Osteoblast (primary cell): ENCODE measurements around the gene SEC24B. TPM values are rescaled to one million over a fixed set of nuclear protein-coding genes. Genes with fewer than 3 reads are reported as not detected.
"Not testable (repeated sequence)": the region's sequence is repeated elsewhere in the genome, so short reads cannot be mapped to it uniquely, and the experiment has no call there.

ENCODE experiments used
- DNase-seq: peaks from one replicate; pipeline ENCODE4 v3.0.0; 2011; ENCODE audit warnings: low spot score, mixed read lengths; ENCODE audit not compliant: insufficient read length; ENCODE audit errors: missing footprints
- H2AFZ ChIP-seq: 2 replicates; pipeline ENCODE4 v1.6.0; 2011; ENCODE audit warnings: mild to moderate bottlenecking, low read length
- H3K27ac ChIP-seq: 2 replicates; pipeline ENCODE4 v1.5.1; 2011; ENCODE audit warnings: mild to moderate bottlenecking, low read depth, low read length, moderate library complexity
- H3K27me3 ChIP-seq: 2 replicates; pipeline ENCODE4 v1.6.0; 2012; ENCODE audit warnings: mild to moderate bottlenecking, control low read depth, inconsistent platforms, low read length, moderate library complexity; ENCODE audit not compliant: insufficient read depth
- H3K36me3 ChIP-seq: 2 replicates; pipeline ENCODE4 v1.5.1; 2011; ENCODE audit warnings: mild to moderate bottlenecking, low read length, control low read depth, moderate library complexity; ENCODE audit not compliant: insufficient read depth
- H3K4me1 ChIP-seq: 2 replicates; pipeline ENCODE4 v1.5.1; 2011; ENCODE audit warnings: mild to moderate bottlenecking, low read length, control low read depth, moderate library complexity; ENCODE audit not compliant: insufficient read depth
- H3K4me2 ChIP-seq: 2 replicates; pipeline ENCODE4 v1.6.0; 2011; ENCODE audit warnings: mild to moderate bottlenecking, low read length; ENCODE audit not compliant: insufficient read depth
- H3K4me3 ChIP-seq: fragments of 200-600 bp; sonication (generic); 3 replicates; pipeline ENCODE4 v1.5.1; 2012; ENCODE audit warnings: mild to moderate bottlenecking, low read length, inconsistent platforms; ENCODE audit not compliant: insufficient read depth
- H3K79me2 ChIP-seq: 2 replicates; pipeline ENCODE4 v1.6.0; 2012; ENCODE audit warnings: mild to moderate bottlenecking, low read length, control low read depth, inconsistent platforms; ENCODE audit not compliant: insufficient read depth
- H3K9me3 ChIP-seq: 2 replicates; pipeline ENCODE4 v1.5.1; 2011; ENCODE audit warnings: low read depth, low read length, control low read depth
- H4K20me1 ChIP-seq: 2 replicates; pipeline ENCODE4 v1.6.0; 2012; ENCODE audit warnings: mild to moderate bottlenecking, low read length, control low read depth; ENCODE audit not compliant: insufficient read depth
- total RNA-seq: library from RNA; depleted of rRNA; stranded (reverse); fragments of >200 nt; gene quantifications from 2 replicates; pipeline ENCODE4 v1.2.3, GENCODE V29; 2012
- TF ChIP-seq, protein P1 (sequence below): IDR thresholded peaks from 2 replicates; pipeline ENCODE4 v1.5.1; 2011; ENCODE audit warnings: mild to moderate bottlenecking, low read depth, low read length, moderate library complexity; ENCODE audit errors: extremely low read depth

SEC24B gene
- total RNA-seq, 1 donor, result 18.1 TPM

DNA sequence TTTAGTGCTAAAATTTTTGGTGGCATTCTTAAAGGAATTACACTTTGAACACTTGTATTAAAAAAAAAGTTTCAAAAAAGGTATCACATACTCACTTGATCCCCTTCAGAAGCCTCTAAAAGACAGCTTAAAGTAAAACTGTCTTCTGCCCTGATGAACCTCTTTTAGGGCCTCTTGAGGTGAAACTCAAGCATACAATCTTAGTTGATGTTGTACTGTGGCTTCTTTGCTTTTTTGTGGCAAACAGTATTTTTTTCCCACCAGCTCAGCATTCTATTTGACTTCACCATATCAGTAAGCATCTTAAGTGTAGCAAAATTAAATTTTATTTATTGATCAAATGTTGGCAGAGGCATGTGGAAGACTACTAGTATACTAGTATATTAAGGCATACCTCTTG lies 13.7 kb downstream of the SEC24B start:
- DNase-seq, result no peak
- peaks cover 10% of the 10 kb centered on the region for H3K4me1 ChIP-seq
- TF ChIP-seq, protein P1, sequence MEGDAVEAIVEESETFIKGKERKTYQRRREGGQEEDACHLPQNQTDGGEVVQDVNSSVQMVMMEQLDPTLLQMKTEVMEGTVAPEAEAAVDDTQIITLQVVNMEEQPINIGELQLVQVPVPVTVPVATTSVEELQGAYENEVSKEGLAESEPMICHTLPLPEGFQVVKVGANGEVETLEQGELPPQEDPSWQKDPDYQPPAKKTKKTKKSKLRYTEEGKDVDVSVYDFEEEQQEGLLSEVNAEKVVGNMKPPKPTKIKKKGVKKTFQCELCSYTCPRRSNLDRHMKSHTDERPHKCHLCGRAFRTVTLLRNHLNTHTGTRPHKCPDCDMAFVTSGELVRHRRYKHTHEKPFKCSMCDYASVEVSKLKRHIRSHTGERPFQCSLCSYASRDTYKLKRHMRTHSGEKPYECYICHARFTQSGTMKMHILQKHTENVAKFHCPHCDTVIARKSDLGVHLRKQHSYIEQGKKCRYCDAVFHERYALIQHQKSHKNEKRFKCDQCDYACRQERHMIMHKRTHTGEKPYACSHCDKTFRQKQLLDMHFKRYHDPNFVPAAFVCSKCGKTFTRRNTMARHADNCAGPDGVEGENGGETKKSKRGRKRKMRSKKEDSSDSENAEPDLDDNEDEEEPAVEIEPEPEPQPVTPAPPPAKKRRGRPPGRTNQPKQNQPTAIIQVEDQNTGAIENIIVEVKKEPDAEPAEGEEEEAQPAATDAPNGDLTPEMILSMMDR, result no peak

GRCh38 chr4:109451544-109452273 lies 18.1 kb downstream of the SEC24B start:
- Histone ChIP-seq H3K27ac (no peak overlapping the region), H4K20me1 (peaks cover 47% of the 10 kb centered on the region), H3K36me3 (peaks cover 10% of the 10 kb centered on the region), H3K9me3 (no peaks in the 10 kb centered on the region), H3K27me3 (no peaks in the 10 kb centered on the region), H2AFZ (no peak overlapping the region), H3K79me2 (peaks cover 99% of the 10 kb centered on the region), H3K4me2 (no peak overlapping the region), H3K4me3 (no peak overlapping the region), H3K4me1 (no peaks in the 10 kb centered on the region)
- no peak for DNase-seq
- TF ChIP-seq, protein P1, result no peak

More for the DNA sequence above, 13.7 kb downstream of the SEC24B start:
- Histone ChIP-seq H3K9me3 (peaks cover 3% of the 10 kb centered on the region), H3K36me3 (peaks cover 21% of the 10 kb centered on the region), H3K79me2 (peaks cover 97% of the 10 kb centered on the region), H4K20me1 (peaks cover 72% of the 10 kb centered on the region), H2AFZ (no peak overlapping the region), H3K27ac (no peak overlapping the region), H3K4me2 (no peak overlapping the region), H3K27me3 (no peaks in the 10 kb centered on the region), H3K4me3 (no peak overlapping the region)

DNA sequence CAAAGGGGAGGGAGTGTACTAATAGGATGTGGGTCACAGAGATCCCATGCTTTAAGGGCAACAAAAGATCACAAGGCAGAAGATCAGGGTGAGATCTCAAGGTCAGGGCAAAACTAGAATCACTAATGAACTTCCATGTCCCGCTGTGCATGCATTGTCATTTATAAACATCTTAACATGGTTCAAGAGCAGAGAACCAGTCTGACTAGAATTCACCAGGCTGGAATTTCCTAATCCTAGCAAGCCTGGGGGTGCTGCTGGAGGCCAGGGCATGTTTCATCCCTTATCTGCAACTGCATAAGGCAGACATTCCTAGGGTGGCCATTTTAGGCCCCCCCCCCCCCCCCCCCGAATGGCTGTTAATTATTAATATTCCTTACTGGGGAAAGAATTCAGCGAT lies 19.5 kb downstream of the SEC24B start:
- H3K36me3 ChIP-seq, H3K9me3 ChIP-seq, H3K4me1 ChIP-seq, DNase-seq, H3K4me2 ChIP-seq, H3K27ac ChIP-seq, H2AFZ ChIP-seq, H3K27me3 ChIP-seq, H3K4me3 ChIP-seq: not testable (repeated sequence)
- H4K20me1 ChIP-seq, result peaks cover 50% of the 10 kb centered on the region
- H3K79me2 ChIP-seq, result peaks cover 99% of the 10 kb centered on the region

- Histone ChIP-seq H3K4me2 (no peak overlapping the region), H3K27me3 (no peaks in the 10 kb centered on the region), H3K79me2 (peaks cover 95% of the 10 kb centered on the region), H2AFZ (no peak overlapping the region), H3K9me3 (no peaks in the 10 kb centered on the region), H3K36me3 (peaks cover 24% of the 10 kb centered on the region), H4K20me1 (peaks cover 40% of the 10 kb centered on the region), H3K27ac (peak overlapping the region; percentile 17), H3K4me1 (no peaks in the 10 kb centered on the region), H3K4me3 (no peak overlapping the region)
- no peak for DNase-seq
- TF ChIP-seq, protein P1, result no peak
Measured at GRCh38 chr4:109462297-109462696, 28.7 kb downstream of the SEC24B start.
